ENCODE measurements around the gene MATR3.
"Not testable (repeated sequence)": the region's sequence is repeated elsewhere in the genome, so short reads cannot be mapped to it uniquely, and the experiment has no call there.

The MATR3 gene

DNA sequence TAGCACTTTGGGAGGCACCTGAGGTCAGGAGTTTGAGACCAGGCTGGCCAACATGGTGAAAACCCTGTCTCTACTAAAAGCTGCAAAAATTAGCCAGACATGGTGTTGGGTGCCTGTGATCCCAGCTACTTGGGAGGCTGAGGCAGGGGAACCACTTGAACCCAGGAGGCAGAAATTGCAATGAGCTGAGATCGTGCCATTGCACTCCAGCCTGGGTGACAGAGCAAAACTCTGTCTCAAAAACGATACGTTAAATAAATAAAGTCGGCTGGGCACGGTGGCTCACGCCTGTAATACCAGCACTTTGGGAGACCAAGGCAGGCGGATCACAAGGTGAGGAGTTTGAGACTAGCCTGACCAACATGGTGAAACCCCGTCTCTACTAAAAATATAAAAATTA is 62.4 kb downstream of the MATR3 start:
- H3K4me3 ChIP-seq (ENCODE audit: low read length); H3K9me3 ChIP-seq (ENCODE audit: low read length); H3K27me3 ChIP-seq (ENCODE audit: insufficient read depth, low read length); H3K4me1 ChIP-seq (ENCODE audit: insufficient read depth, low read length); H2AFZ ChIP-seq (ENCODE audit: low read depth, low read length): not testable (repeated sequence)
- H3K36me3 ChIP-seq (ENCODE audit: insufficient read depth, low read length) = peaks cover 37% of the 10 kb centered on the region

DNA sequence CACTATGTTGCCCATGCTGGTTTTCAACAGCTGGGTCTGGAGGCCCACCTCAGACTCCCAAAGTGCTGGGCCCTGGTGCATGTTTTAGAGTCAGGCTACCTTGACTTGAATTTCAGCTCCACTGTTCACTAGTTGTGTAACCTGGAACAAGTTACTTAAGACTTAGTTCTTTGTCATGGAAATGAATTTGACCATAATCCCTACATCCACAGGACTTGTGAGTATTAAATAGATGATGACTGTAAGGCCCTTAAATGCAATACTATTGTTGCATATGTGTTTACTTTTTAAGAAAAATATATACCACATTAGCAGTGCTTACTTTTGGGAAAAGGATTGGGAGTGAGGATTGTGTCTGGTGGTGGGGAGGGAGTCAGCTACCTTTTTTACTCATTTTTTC is 64.5 kb downstream of the MATR3 start:
- peaks cover 33% of the 10 kb centered on the region for H3K36me3 ChIP-seq (ENCODE audit: insufficient read depth, low read length)
- H2AFZ ChIP-seq (ENCODE audit: low read depth, low read length) = no peak overlapping the region
- H3K4me1 ChIP-seq (ENCODE audit: insufficient read depth, low read length) = no peaks in the 10 kb centered on the region
- no peak overlapping the region for H3K4me3 ChIP-seq (ENCODE audit: low read length)
- no peaks in the 10 kb centered on the region for H3K27me3 ChIP-seq (ENCODE audit: insufficient read depth, low read length)
- peaks cover 6% of the 10 kb centered on the region for H3K9me3 ChIP-seq (ENCODE audit: low read length)

DNA sequence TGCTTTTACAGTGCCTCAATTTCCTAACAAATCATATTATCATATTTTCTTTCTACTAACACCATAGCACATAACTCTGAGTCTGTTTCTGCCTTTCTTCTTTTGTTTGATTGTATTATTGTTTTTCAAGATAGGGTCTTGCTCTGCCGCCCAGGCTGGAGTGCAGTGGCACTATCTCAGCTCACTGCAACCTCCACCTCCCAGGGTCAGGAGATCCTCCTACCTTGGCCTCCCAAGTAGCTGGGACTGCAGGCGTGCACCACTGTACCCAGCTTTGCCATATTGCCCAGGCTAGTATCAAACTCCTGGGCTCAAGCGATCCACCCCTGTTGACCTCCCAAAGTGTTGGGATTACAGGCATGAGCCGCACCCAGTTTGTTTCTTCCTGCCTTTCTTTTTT is 66.8 kb downstream of the MATR3 start:
- Histone ChIP-seq H3K4me3 (ENCODE audit: low read length) (no peak overlapping the region), H3K4me1 (ENCODE audit: insufficient read depth, low read length) (no peaks in the 10 kb centered on the region), H2AFZ (ENCODE audit: low read depth, low read length) (no peak overlapping the region), H3K27me3 (ENCODE audit: insufficient read depth, low read length) (no peaks in the 10 kb centered on the region), H3K36me3 (ENCODE audit: insufficient read depth, low read length) (peaks cover 40% of the 10 kb centered on the region), H3K9me3 (ENCODE audit: low read length) (no peaks in the 10 kb centered on the region)

DNA sequence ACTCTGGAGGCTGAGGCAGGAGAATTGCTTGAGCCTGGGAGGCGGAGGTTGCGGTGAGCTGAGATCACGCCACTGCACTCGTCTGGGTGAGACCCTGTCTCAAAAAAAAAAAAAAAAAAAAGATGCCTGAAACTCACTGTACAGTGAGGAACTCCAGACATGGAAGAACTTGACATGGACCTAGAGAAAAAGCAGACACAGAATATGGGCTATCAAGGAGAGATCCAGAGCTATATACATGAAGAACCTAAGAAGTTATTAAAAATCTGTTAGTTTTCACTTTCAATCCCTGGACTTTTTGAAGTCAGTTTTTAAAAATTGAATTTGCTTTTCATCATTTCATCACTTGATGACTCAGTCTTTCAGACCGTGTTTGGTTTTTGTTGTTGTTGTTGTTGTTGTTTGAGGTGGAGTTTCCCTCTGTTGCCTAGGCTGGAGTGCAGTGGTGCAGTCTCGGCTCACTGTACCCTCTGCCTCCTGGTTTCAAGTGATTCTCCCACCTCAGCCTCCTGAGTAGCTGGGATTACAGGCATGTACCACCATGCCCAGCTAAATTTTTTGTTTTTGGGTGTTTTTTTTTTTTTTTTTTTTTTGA is 68.4 kb downstream of the MATR3 start:
- Histone ChIP-seq H3K36me3 (ENCODE audit: insufficient read depth, low read length) (peaks cover 54% of the 10 kb centered on the region), H3K9me3 (ENCODE audit: low read length) (no peaks in the 10 kb centered on the region), H2AFZ (ENCODE audit: low read depth, low read length) (no peak overlapping the region), H3K4me3 (ENCODE audit: low read length) (no peak overlapping the region), H3K4me1 (ENCODE audit: insufficient read depth, low read length) (no peaks in the 10 kb centered on the region), H3K27me3 (ENCODE audit: insufficient read depth, low read length) (no peaks in the 10 kb centered on the region)

DNA sequence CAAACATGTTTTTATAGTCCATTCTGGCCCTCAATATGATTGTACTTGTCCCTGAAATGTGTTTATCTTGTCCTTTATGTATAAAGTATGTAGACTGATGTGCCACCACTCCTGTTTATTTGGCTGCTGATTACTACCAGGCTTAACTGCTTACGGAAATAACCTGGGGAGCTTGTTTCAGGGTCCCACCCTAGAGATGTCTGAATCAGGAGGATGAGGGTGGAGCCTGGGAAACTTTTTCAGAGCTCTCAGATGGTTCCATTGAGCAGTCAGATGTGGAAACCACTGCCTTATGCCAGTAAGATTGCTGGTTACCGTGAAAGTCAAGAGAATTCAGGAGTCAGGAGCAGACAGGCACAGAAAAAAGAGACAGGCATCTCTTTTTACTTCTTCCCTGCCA is 70.4 kb downstream of the MATR3 start:
- Histone ChIP-seq H3K36me3 (ENCODE audit: insufficient read depth, low read length) (peaks cover 55% of the 10 kb centered on the region), H3K4me1 (ENCODE audit: insufficient read depth, low read length) (no peaks in the 10 kb centered on the region), H3K9me3 (ENCODE audit: low read length) (no peaks in the 10 kb centered on the region), H2AFZ (ENCODE audit: low read depth, low read length) (no peak overlapping the region), H3K27me3 (ENCODE audit: insufficient read depth, low read length) (no peaks in the 10 kb centered on the region), H3K4me3 (ENCODE audit: low read length) (no peak overlapping the region)

DNA sequence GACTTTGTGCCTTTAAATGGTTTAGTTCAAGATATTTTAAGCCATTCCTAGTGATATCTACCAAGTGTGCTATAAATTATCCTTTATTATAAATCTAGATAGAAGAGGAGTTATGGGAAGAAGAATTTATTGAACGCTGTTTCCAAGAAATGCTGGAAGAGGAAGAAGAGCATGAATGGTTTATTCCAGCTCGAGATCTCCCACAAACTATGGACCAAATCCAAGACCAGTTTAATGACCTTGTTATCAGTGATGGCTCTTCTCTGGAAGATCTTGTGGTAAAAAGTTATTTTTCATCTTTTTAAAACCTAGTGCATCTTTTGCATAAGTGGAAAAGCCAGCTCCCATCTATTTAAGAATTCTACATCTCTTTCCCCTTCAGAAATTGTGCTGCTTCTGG is 70.9 kb downstream of the MATR3 start:
- Histone ChIP-seq H3K36me3 (ENCODE audit: insufficient read depth, low read length) (peaks cover 60% of the 10 kb centered on the region), H3K9me3 (ENCODE audit: low read length) (no peaks in the 10 kb centered on the region), H3K27me3 (ENCODE audit: insufficient read depth, low read length) (no peaks in the 10 kb centered on the region)

DNA sequence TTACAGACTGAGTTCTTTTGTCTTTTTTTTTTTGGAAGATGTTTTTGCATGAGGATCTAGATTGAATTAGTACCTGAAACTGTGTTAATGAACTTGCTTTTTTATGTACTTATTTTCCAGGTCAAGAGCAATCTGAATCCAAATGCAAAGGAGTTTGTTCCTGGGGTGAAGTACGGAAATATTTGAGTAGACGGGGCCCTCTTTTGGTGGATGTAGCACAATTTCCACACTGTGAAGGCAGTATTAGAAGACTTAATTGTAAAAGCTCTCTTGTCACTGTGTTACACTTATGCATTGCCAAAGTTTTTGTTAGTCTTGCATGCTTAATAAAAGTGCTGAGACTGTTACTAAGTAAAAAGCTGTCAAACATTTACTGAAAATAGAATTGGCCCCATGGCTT is 75.1 kb downstream of the MATR3 start:
- Histone ChIP-seq H3K27me3 (ENCODE audit: insufficient read depth, low read length) (no peaks in the 10 kb centered on the region), H3K4me3 (ENCODE audit: low read length) (no peak overlapping the region), H3K4me1 (ENCODE audit: insufficient read depth, low read length) (no peaks in the 10 kb centered on the region), H3K9me3 (ENCODE audit: low read length) (no peaks in the 10 kb centered on the region), H2AFZ (ENCODE audit: low read depth, low read length) (no peak overlapping the region), H3K36me3 (ENCODE audit: insufficient read depth, low read length) (peaks cover 72% of the 10 kb centered on the region)

More for the DNA sequence above, 70.9 kb downstream of the MATR3 start:
- H3K4me3 ChIP-seq (ENCODE audit: low read length) = no peak overlapping the region
- H2AFZ ChIP-seq (ENCODE audit: low read depth, low read length) = no peak overlapping the region
- H3K4me1 ChIP-seq (ENCODE audit: insufficient read depth, low read length) = no peaks in the 10 kb centered on the region

DNA sequence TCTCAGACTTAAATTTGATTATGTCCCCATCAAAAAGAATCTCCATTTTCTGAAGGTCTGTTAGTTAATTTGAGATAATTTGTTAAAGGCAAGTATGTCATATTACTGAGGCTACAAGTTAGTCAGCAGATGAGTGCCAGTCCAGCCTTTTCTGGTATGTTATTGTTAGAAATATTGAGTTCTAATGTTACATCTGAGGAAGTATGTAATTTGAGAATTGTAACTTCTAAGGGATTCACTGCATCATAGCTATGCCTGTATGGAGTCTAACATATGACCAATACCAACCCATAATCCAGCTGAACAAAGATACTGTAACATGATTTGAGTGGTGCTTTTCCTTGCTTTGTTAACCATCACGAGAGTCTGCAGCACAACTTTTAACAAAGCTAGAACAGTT is 75.6 kb downstream of the MATR3 start:
- peaks cover 70% of the 10 kb centered on the region for H3K36me3 ChIP-seq (ENCODE audit: insufficient read depth, low read length)
- no peaks in the 10 kb centered on the region for H3K9me3 ChIP-seq (ENCODE audit: low read length)
- H2AFZ ChIP-seq (ENCODE audit: low read depth, low read length) = no peak overlapping the region
- no peaks in the 10 kb centered on the region for H3K27me3 ChIP-seq (ENCODE audit: insufficient read depth, low read length)
- H3K4me1 ChIP-seq (ENCODE audit: insufficient read depth, low read length) = no peaks in the 10 kb centered on the region
- no peak overlapping the region for H3K4me3 ChIP-seq (ENCODE audit: low read length)

DNA sequence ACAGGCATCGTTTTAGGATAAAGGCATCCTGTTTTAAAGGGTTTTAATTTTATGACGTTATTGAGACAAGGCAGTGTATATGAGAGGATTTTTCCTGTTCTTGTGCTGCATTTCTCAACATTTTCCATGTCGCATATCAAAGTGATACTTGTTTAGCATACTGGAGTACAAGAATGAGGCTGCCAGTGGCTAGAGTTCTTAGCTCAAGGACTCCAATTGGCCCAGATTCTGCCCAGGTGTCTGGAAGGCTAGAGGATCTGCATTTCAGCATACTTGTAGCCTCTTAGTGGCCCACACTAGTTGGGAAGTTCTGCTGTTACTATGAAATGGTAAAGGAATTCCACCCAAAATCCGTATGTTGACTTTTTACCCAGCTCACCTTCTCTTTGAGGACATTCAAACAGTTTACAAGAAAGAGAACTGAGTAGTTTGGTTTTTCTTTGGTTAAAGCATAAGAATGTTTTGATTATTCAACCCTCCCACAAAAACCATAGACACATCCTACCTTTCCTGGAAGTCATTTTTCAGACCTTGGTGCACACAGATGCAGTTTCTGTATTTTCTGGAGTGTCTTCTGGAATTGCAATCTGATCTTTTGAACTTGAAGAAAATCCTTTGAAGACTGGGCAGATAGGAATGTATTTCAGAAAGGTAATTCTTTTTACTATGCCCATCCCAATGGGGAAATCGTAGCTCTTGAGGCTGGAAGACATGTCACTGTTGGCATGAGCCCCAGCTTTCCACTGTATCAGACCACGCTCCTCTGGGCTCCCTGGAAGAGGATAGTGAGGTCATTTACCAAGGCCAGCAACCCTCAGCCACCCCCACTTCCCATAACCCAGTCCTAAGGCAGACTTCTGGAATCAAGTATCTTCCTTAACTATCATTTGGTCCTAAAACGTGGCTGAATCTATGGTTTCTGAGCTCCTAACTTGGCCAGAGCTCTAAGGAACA is 78.2 kb downstream of the MATR3 start:
- Histone ChIP-seq H3K4me1 (ENCODE audit: insufficient read depth, low read length) (no peaks in the 10 kb centered on the region), H2AFZ (ENCODE audit: low read depth, low read length) (no peak overlapping the region), H3K36me3 (ENCODE audit: insufficient read depth, low read length) (peaks cover 58% of the 10 kb centered on the region), H3K9me3 (ENCODE audit: low read length) (no peaks in the 10 kb centered on the region), H3K27me3 (ENCODE audit: insufficient read depth, low read length) (no peaks in the 10 kb centered on the region), H3K4me3 (ENCODE audit: low read length) (no peak overlapping the region)

DNA sequence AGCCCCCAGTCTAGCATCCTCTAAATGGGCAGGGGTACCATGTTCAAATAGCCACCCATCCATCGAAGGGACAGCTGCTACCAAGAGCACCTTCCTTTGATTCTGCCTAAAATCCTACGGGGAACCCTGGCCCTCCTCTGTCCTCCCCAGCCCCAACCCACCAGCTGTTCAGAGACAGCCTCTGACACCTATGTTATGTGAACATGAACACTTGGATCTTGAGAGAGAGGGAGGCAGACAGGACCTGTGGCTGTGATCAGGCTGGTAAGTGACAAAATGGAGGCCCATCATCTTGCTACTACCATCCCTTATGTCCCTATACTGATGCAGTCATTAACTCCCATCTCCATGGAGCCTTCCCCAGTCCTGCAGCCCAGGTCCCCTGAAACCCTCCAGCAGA is 81.4 kb downstream of the MATR3 start:
- Histone ChIP-seq H3K9me3 (ENCODE audit: low read length) (no peaks in the 10 kb centered on the region), H3K27me3 (ENCODE audit: insufficient read depth, low read length) (no peaks in the 10 kb centered on the region), H3K4me3 (ENCODE audit: low read length) (no peak overlapping the region), H3K36me3 (ENCODE audit: insufficient read depth, low read length) (peaks cover 33% of the 10 kb centered on the region), H2AFZ (ENCODE audit: low read depth, low read length) (no peak overlapping the region), H3K4me1 (ENCODE audit: insufficient read depth, low read length) (no peaks in the 10 kb centered on the region)

DNA sequence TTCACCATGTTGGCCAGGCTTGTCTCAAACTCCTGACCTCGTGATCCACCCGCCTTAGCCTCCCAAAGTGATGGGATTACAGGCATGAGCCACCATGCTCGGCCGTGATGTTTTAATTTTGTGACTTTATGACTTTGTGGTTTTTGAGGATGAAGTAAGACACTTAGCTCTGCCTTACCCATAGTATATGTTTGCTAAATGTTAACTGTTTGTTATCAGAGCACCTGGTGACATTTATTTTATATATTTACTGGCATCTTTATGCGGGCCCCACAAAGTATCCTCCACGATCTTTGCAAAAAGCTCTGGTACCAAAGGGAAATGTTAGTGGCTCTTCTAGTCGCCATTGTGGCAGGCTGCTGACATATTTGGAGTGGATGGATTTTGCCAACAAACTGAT is 82.8 kb downstream of the MATR3 start:
- Histone ChIP-seq H2AFZ (ENCODE audit: low read depth, low read length) (no peak overlapping the region), H3K4me3 (ENCODE audit: low read length) (no peak overlapping the region), H3K9me3 (ENCODE audit: low read length) (no peaks in the 10 kb centered on the region), H3K4me1 (ENCODE audit: insufficient read depth, low read length) (no peaks in the 10 kb centered on the region), H3K27me3 (ENCODE audit: insufficient read depth, low read length) (no peaks in the 10 kb centered on the region), H3K36me3 (ENCODE audit: insufficient read depth, low read length) (peaks cover 22% of the 10 kb centered on the region)

DNA sequence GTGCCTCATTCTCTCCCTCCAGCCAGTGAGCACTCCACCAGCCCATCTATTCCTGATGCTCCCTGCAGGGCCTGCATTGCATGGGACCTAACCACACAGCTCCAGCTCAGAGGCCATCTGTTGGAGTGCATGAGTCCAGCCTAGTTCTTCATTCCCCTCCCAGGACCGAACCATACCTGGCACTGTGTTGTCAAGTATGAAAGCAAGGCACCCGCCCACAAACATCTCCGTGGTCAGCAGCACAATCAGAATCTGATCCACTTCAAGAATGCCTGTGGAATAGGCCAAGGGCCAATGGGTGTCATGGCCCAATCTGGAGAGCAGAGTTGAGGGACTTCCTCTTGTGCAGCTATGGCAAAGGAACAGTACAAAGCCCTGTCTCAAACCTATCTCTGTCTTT is 83.7 kb downstream of the MATR3 start:
- Histone ChIP-seq H3K9me3 (ENCODE audit: low read length) (no peaks in the 10 kb centered on the region), H3K4me1 (ENCODE audit: insufficient read depth, low read length) (no peaks in the 10 kb centered on the region), H3K27me3 (ENCODE audit: insufficient read depth, low read length) (no peaks in the 10 kb centered on the region), H2AFZ (ENCODE audit: low read depth, low read length) (no peak overlapping the region), H3K36me3 (ENCODE audit: insufficient read depth, low read length) (peaks cover 13% of the 10 kb centered on the region), H3K4me3 (ENCODE audit: low read length) (no peak overlapping the region)

DNA sequence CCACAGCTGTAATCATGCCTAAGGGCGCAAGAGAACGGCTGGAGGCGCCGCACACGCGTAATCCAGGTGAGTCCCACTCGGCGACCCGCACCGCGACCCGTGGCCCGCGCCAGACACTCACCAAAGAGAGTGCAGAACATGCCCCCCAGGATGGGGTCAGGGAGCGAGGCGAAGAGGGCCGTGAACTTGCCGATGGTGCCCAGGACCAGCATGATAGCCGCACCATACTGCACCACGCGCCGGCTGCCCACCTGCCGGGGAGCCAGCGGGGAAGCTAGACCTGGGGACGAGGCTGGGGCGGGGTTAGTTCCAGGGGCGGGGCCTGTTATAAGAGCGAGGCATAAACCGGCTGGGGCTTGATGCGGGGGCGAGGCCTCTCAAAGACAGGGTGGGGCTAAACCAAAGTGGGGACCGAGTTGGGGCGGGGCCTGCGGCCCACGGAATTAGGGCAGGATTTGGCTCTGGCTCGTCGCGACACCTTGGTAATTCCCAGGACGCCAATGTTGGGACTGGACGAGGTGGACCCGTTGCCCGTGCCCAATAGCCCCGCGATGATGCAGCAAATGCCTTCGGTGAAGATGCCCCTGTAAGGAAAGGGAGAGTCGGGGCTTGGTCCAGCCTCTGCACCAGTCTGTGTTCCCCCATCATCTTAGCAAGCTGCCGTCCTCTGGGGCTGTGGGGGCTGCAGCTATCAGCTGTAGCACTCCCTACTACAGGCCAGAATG is 84.7 kb downstream of the MATR3 start:
- Histone ChIP-seq H2AFZ (ENCODE audit: low read depth, low read length) (no peak overlapping the region), H3K4me3 (ENCODE audit: low read length) (no peak overlapping the region), H3K4me1 (ENCODE audit: insufficient read depth, low read length) (no peaks in the 10 kb centered on the region), H3K36me3 (ENCODE audit: insufficient read depth, low read length) (peaks cover 13% of the 10 kb centered on the region), H3K27me3 (ENCODE audit: insufficient read depth, low read length) (no peaks in the 10 kb centered on the region), H3K9me3 (ENCODE audit: low read length) (no peaks in the 10 kb centered on the region)

Data from neuron (in vitro differentiated cells).